ENCODE measurements around the gene CDKL4.

The CDKL4 gene

GRCh38 chr2:39220136-39220535 is 23.6 kb downstream of the CDKL4 start:
- TF ChIP-seq USF1 (IDR thresholded peaks at IDR 0.05): no peak
- no peak for TF ChIP-seq TEAD4 (IDR thresholded peaks at IDR 0.05)
- no peak for TF ChIP-seq NFIC (IDR thresholded peaks at IDR 0.05)

GRCh38 chr2:39218391-39218790 is 25.4 kb downstream of the CDKL4 start:
- TF ChIP-seq EP300 (IDR thresholded peaks at IDR 0.05; ENCODE audit: borderline replicate concordance): no peak
- no peak for TF ChIP-seq RAD21 (IDR thresholded peaks at IDR 0.05; ENCODE audit: low read depth)
- no peak for TF ChIP-seq ZBTB7A (IDR thresholded peaks at IDR 0.05; ENCODE audit: low read depth)
- no peak for TF ChIP-seq MAX (IDR thresholded peaks at IDR 0.05)

GRCh38 chr2:39217192-39217550 is 26.6 kb downstream of the CDKL4 start:
- TF ChIP-seq TCF12 (IDR thresholded peaks at IDR 0.05; ENCODE audit: low read depth) (no peak), FOXM1 (IDR thresholded peaks at IDR 0.05; ENCODE audit: borderline replicate concordance, low read depth) (no peak), REST (IDR thresholded peaks at IDR 0.05; ENCODE audit: low read depth) (no peak), RAD21 (IDR thresholded peaks at IDR 0.05; ENCODE audit: low read depth) (no peak), EGR1 (IDR thresholded peaks at IDR 0.05) (no peak), NFIC (IDR thresholded peaks at IDR 0.05) (no peak), CEBPB (IDR thresholded peaks at IDR 0.05) (no peak), EP300 (IDR thresholded peaks at IDR 0.05; ENCODE audit: borderline replicate concordance) (no peak)

- TF ChIP-seq NFIC (IDR thresholded peaks at IDR 0.05) (no peak), USF1 (IDR thresholded peaks at IDR 0.05) (no peak), RAD21 (IDR thresholded peaks at IDR 0.05; ENCODE audit: low read depth) (no peak), TCF12 (IDR thresholded peaks at IDR 0.05; ENCODE audit: low read depth) (no peak), REST (IDR thresholded peaks at IDR 0.05; ENCODE audit: low read depth) (no peak), YY1 (IDR thresholded peaks at IDR 0.05; ENCODE audit: low read depth) (no peak), CREB1 (IDR thresholded peaks at IDR 0.05; ENCODE audit: low read depth) (no peak), TEAD4 (IDR thresholded peaks at IDR 0.05) (no peak), MAX (IDR thresholded peaks at IDR 0.05) (no peak), EP300 (IDR thresholded peaks at IDR 0.05; ENCODE audit: borderline replicate concordance) (no peak), FOXM1 (IDR thresholded peaks at IDR 0.05; ENCODE audit: borderline replicate concordance, low read depth) (no peak), TAF1 (IDR thresholded peaks at IDR 0.05; ENCODE audit: low read depth) (no peak), CEBPB (IDR thresholded peaks at IDR 0.05) (no peak), ZBTB7A (IDR thresholded peaks at IDR 0.05; ENCODE audit: low read depth) (no peak), EGR1 (IDR thresholded peaks at IDR 0.05) (no peak)
Observed at GRCh38 chr2:39216346-39217191, 27.2 kb downstream of the CDKL4 start.

GRCh38 chr2:39215545-39215944 is 28.2 kb downstream of the CDKL4 start:
- TF ChIP-seq MAX (IDR thresholded peaks at IDR 0.05) (no peak), TCF12 (IDR thresholded peaks at IDR 0.05; ENCODE audit: low read depth) (no peak), YY1 (IDR thresholded peaks at IDR 0.05; ENCODE audit: low read depth) (no peak), CREB1 (IDR thresholded peaks at IDR 0.05; ENCODE audit: low read depth) (no peak), TEAD4 (IDR thresholded peaks at IDR 0.05) (no peak), TAF1 (IDR thresholded peaks at IDR 0.05; ENCODE audit: low read depth) (no peak), USF1 (IDR thresholded peaks at IDR 0.05) (no peak), CEBPB (IDR thresholded peaks at IDR 0.05) (no peak)

GRCh38 chr2:39213015-39213414 is 30.8 kb downstream of the CDKL4 start:
- no peak for TF ChIP-seq YY1 (IDR thresholded peaks at IDR 0.05; ENCODE audit: low read depth)
- TF ChIP-seq NFIC (IDR thresholded peaks at IDR 0.05): no peak
- TF ChIP-seq RAD21 (IDR thresholded peaks at IDR 0.05; ENCODE audit: low read depth): no peak
- no peak for TF ChIP-seq EP300 (IDR thresholded peaks at IDR 0.05; ENCODE audit: borderline replicate concordance)
- no peak for TF ChIP-seq REST (IDR thresholded peaks at IDR 0.05; ENCODE audit: low read depth)
- TF ChIP-seq FOXM1 (IDR thresholded peaks at IDR 0.05; ENCODE audit: borderline replicate concordance, low read depth): no peak
- no peak for TF ChIP-seq ZBTB7A (IDR thresholded peaks at IDR 0.05; ENCODE audit: low read depth)
- no peak for TF ChIP-seq TEAD4 (IDR thresholded peaks at IDR 0.05)
- TF ChIP-seq MAX (IDR thresholded peaks at IDR 0.05): no peak
- no peak for TF ChIP-seq EGR1 (IDR thresholded peaks at IDR 0.05)
- TF ChIP-seq CREB1 (IDR thresholded peaks at IDR 0.05; ENCODE audit: low read depth): no peak
- no peak for TF ChIP-seq CEBPB (IDR thresholded peaks at IDR 0.05)
- TF ChIP-seq TAF1 (IDR thresholded peaks at IDR 0.05; ENCODE audit: low read depth): no peak
- no peak for TF ChIP-seq USF1 (IDR thresholded peaks at IDR 0.05)
- TF ChIP-seq TCF12 (IDR thresholded peaks at IDR 0.05; ENCODE audit: low read depth): no peak
